K562 (cell line): ENCODE data around the gene VPS37B. TPM values are rescaled to one million over a fixed set of nuclear protein-coding genes. Genes with fewer than 3 reads are reported as not detected.
A peak's percentile ranks its signal among the peaks of the same experiment; 100 is the strongest.

Experiments used
- ATAC-seq: fragments of 200-7000 bp; cut with Tn5 transposase; 3 replicates; pipeline ENCODE4 v1.9.1; 2020; ENCODE audit warnings: moderate library complexity
- BruUV-seq: library from RNA; stranded (reverse); fragments of 400-500 nt; replicated peaks from 2 replicates; lab custom pipeline; 2021; lab: Mats Ljungman, UMichigan
- CTCF ChIA-PET: fragments of 300-600 bp; formaldehyde crosslinking; extraction: SDS; loops from one replicate; lab custom pipeline; 2021; ENCODE audit warnings: low intra/inter-chr PET ratio; lab: Yijun Ruan, JAX
- POLR2A ChIA-PET: fragments of 300-600, 350-650 bp; sonication (Branson Sonifier 250); formaldehyde crosslinking; extraction: SDS; loops from one replicate; lab custom pipeline; 2021; ENCODE audit warnings: antibody characterized with exemption, inconsistent platforms; lab: Yijun Ruan, JAX
- DNase-seq, 4 experiments: peaks; one replicate each; pipeline versions ENCODE4 v3.0.0 to v3.0.0-alpha.2; 2011 to 2018; ENCODE audit warnings: low spot score in 3 of 4, mixed read lengths in 3 of 4; ENCODE audit errors: extremely low read depth in 1 of 4
- FAIRE-seq: peaks from 2 replicates; lab custom pipeline; 2011; peaks lifted over from hg19 to GRCh38; lab: Jason Lieb, UNC
- H2AFZ ChIP-seq: 2 replicates; pipeline ENCODE4 v1.6.0; 2011; ENCODE audit warnings: low read depth, low read length, control low read depth, inconsistent platforms
- H3K27ac ChIP-seq: fragments of 200-600 bp; 3 replicates; pipeline ENCODE4 v1.8.0; 2011; ENCODE audit warnings: low read depth, mild to moderate bottlenecking, control low read depth, inconsistent platforms, low read length, moderate library complexity, mixed read lengths; ENCODE audit errors: extremely low read depth
- H3K27me3 ChIP-seq, 2 experiments: fragments of 300-600 bp in 1 of 2; 2 replicates in 1 of 2; 3 replicates in 1 of 2; pipeline versions ENCODE4 v1.6.0 to v1.8.0; 2011; ENCODE audit warnings: inconsistent platforms in 2 of 2, low read length in 2 of 2, mild to moderate bottlenecking in 1 of 2, mixed read lengths in 1 of 2, moderate library complexity in 1 of 2; ENCODE audit not compliant: control insufficient read depth in 2 of 2, insufficient read depth in 2 of 2
- H3K36me3 ChIP-seq: fragments of 300-600 bp; 3 replicates; pipeline ENCODE4 v1.8.0; 2011; ENCODE audit warnings: mild to moderate bottlenecking, low read length, inconsistent platforms; ENCODE audit not compliant: control insufficient read depth, insufficient read depth
- H3K4me1 ChIP-seq, 2 experiments: fragments of 200-600 bp in 1 of 2; replicated peaks in 1 of 2; 2 replicates in 1 of 2; 3 replicates in 1 of 2; pipeline versions ENCODE4 v1.5.1 to v1.8.0; 2011; ENCODE audit warnings: inconsistent platforms in 2 of 2, low read length in 2 of 2, mild to moderate bottlenecking in 1 of 2, mixed read lengths in 1 of 2, moderate library complexity in 1 of 2; ENCODE audit not compliant: control insufficient read depth in 2 of 2, insufficient read depth in 2 of 2
- H3K4me2 ChIP-seq: 2 replicates; pipeline ENCODE4 v1.6.1; 2011; ENCODE audit warnings: low read length, control low read depth, inconsistent platforms, mixed read lengths; ENCODE audit not compliant: insufficient read depth
- H3K4me3 ChIP-seq: fragments of 200-600 bp; sonication (generic), shearing (Covaris generic); 2 replicates; pipeline ENCODE4 v1.5.1; 2016; ENCODE audit warnings: control low read depth, inconsistent platforms
- H3K79me2 ChIP-seq: fragments of 200-600 bp; 3 replicates; pipeline ENCODE4 v1.8.0; 2011; ENCODE audit warnings: low read length, inconsistent platforms; ENCODE audit not compliant: control insufficient read depth, insufficient read depth
- H3K9ac ChIP-seq, 2 experiments: 2 replicates each; pipeline versions ENCODE4 v1.6.0 to v1.6.1; 2011; ENCODE audit warnings: low read depth in 2 of 2, low read length in 2 of 2, control low read depth in 1 of 2, inconsistent platforms in 1 of 2, mild to moderate bottlenecking in 1 of 2, mixed read lengths in 1 of 2; ENCODE audit not compliant: insufficient read depth in 1 of 2
- H3K9me1 ChIP-seq: one replicate; pipeline ENCODE4 v1.6.0; 2011; ENCODE audit warnings: inconsistent platforms, mild to moderate bottlenecking, low read length, moderate library complexity; ENCODE audit not compliant: control insufficient read depth, insufficient read depth
- H3K9me3 ChIP-seq: replicated peaks from 2 replicates; pipeline ENCODE4 v1.5.1; 2011; ENCODE audit warnings: low read depth, low read length, inconsistent platforms; ENCODE audit not compliant: control insufficient read depth, insufficient read depth
- H4K20me1 ChIP-seq: replicated peaks from 2 replicates; pipeline ENCODE4 v1.6.1; 2011; ENCODE audit warnings: low read length, inconsistent platforms, mixed read lengths; ENCODE audit not compliant: control insufficient read depth, insufficient read depth
- ATF1 ChIP-seq, 2 experiments: fragments of 450-650 bp in 1 of 2; IDR thresholded peaks; 2 replicates each; pipeline ENCODE4 v1.6.1; 2016; ENCODE audit warnings: missing compliant biosample characterization in 1 of 2, missing genetic modification characterization in 1 of 2
- BHLHE40 ChIP-seq: IDR thresholded peaks from 2 replicates; pipeline ENCODE4 v1.6.1; 2011; ENCODE audit warnings: low read length, improper control_type of control experiment
- FOXA1 ChIP-seq: fragments of 450-650 bp; IDR thresholded peaks from 2 replicates; pipeline ENCODE4 v1.6.1; 2016; ENCODE audit warnings: mild to moderate bottlenecking, borderline replicate concordance
- GABPA ChIP-seq: fragments of 200-800 bp; sonication (Bioruptor generic); conservative IDR thresholded peaks from 2 replicates; pipeline ENCODE4 v1.6.1; 2016; ENCODE audit warnings: low read depth, missing genetic modification characterization, missing compliant biosample characterization
- KAT7 ChIP-seq: sonication (generic); formaldehyde crosslinking; IDR thresholded peaks from 2 replicates; pipeline ENCODE4 v1.8.0; 2022; ENCODE audit warnings: missing genetic modification reagents, mild to moderate bottlenecking, borderline replicate concordance
- KLF16 ChIP-seq: IDR thresholded peaks from 2 replicates; pipeline ENCODE4 v1.6.1; 2016; ENCODE audit warnings: antibody characterized with exemption
- MEF2D ChIP-seq: conservative IDR thresholded peaks from 2 replicates; pipeline ENCODE4 v1.6.1; 2016; ENCODE audit warnings: low read depth, missing genetic modification characterization, missing compliant biosample characterization
- MTF1 ChIP-seq: fragments of 250-450 bp; sonication (Bioruptor Pico); IDR thresholded peaks from 2 replicates; pipeline ENCODE4 v1.9.0; 2021; ENCODE audit warnings: moderate library complexity, mild to moderate bottlenecking, inconsistent platforms, borderline replicate concordance
- RBM25 ChIP-seq: fragments of 200-400 bp; formaldehyde crosslinking; IDR thresholded peaks from 2 replicates; pipeline ENCODE4 v1.6.1; 2018; ENCODE audit warnings: low read length, low read depth, moderate library complexity; ENCODE audit not compliant: severe bottlenecking
- SREBF2 ChIP-seq: sonication (generic); formaldehyde crosslinking; IDR thresholded peaks from 2 replicates; pipeline ENCODE4 v1.4.0; 2020; ENCODE audit warnings: mild to moderate bottlenecking, missing genetic modification reagents
- XRCC5 ChIP-seq: fragments of 200-400 bp; formaldehyde crosslinking; IDR thresholded peaks from 2 replicates; pipeline ENCODE4 v1.6.1; 2017; ENCODE audit warnings: low read depth, mild to moderate bottlenecking, low read length
- ZBTB17 ChIP-seq: fragments of 450-650 bp; formaldehyde crosslinking; IDR thresholded peaks from 2 replicates; pipeline ENCODE4 v1.4.0; 2020; ENCODE audit warnings: mild to moderate bottlenecking
- ZNF124 ChIP-seq: sonication (generic); formaldehyde crosslinking; IDR thresholded peaks from 2 replicates; pipeline ENCODE4 v1.8.1; 2022; ENCODE audit warnings: missing genetic modification reagents
- ZNF146 ChIP-seq: IDR thresholded peaks from one replicate; pipeline ENCODE4 v1.6.1; 2018; ENCODE audit warnings: missing compliant biosample characterization; ENCODE audit not compliant: unreplicated experiment
- ZNF444 ChIP-seq: fragments of 250-450 bp; sonication (Bioruptor Pico); IDR thresholded peaks from 2 replicates; pipeline ENCODE4 v1.4.0; 2020; ENCODE audit warnings: mild to moderate bottlenecking, moderate library complexity
- ZNF707 ChIP-seq: fragments of 250-450 bp; sonication (Bioruptor Pico); conservative IDR thresholded peaks from 2 replicates; pipeline ENCODE4 v1.8.0; 2022; ENCODE audit warnings: inconsistent platforms, mild to moderate bottlenecking, moderate library complexity
- ZZZ3 ChIP-seq: fragments of 450-650 bp; IDR thresholded peaks from 2 replicates; pipeline ENCODE4 v1.6.1; 2016; ENCODE audit warnings: antibody characterized with exemption, mild to moderate bottlenecking, moderate library complexity
- WGBS: fragments of 100-300 bp; shearing (Covaris generic); methylation state at CpG from one replicate; pipeline ENCODE4 v1.1.6; 2016; ENCODE audit warnings: low coverage, mixed read lengths; ENCODE audit not compliant: insufficient coverage; ENCODE audit errors: missing lambda C conversion rate; 5-methylcytosine and 5-hydroxymethylcytosine counted together
- in situ Hi-C: fragments of 300-500 bp; cut with MboI; formaldehyde crosslinking; loops from 4 replicates; pipeline ENCODE4 v1.15.0; 2018; ENCODE audit warnings: inconsistent platforms, mixed read lengths
- intact Hi-C: fragments of 100-400 bp; cut with micrococcal nuclease; formaldehyde crosslinking; loops from 2 replicates; pipeline ENCODE4 v1.14.2; 2022
- polyA plus RNA-seq, 8 experiments: library from polyadenylated mRNA; depleted of rRNA in 4 of 8; stranded (reverse) in 5 of 8; unstranded in 3 of 8; fragments of >200 nt; fragmentation: Nextera tagmentation in 2 of 8; fragmentation: Illumina TruSeq in 1 of 8; extraction: Ambion mirVana in 2 of 8; extraction: Trizol in 1 of 8; gene quantifications; 2 replicates each; pipeline versions ENCODE4 v1.2.1 to v1.2.3, GENCODE V29; 2011 to 2014; ENCODE audit warnings: inconsistent platforms in 1 of 8, missing spikeins in 1 of 8
- total RNA-seq, 7 experiments: library from RNA; depleted of rRNA in 6 of 7; stranded (reverse); fragments of >200 nt in 6 of 7; fragmentation: Illumina TruSeq in 2 of 7; extraction: Trizol in 2 of 7; gene quantifications; 2 replicates each; pipeline versions ENCODE4 v1.2.1 to v1.2.3, GENCODE V29; 2011 to 2021; ENCODE audit warnings: low replicate concordance in 1 of 7
- TF ChIP-seq, protein P1 (sequence below): fragments of 250-450 bp; sonication (Bioruptor Pico); IDR thresholded peaks from 2 replicates; pipeline ENCODE4 v1.8.0; 2022; ENCODE audit warnings: moderate library complexity, mild to moderate bottlenecking, inconsistent platforms
- TF ChIP-seq, protein P2 (sequence below): fragments of 250-450 bp; sonication (Bioruptor Pico); IDR thresholded peaks from 2 replicates; pipeline ENCODE4 v1.8.0; 2021; ENCODE audit warnings: moderate library complexity, mild to moderate bottlenecking, inconsistent platforms
- TF ChIP-seq, protein P3 (sequence below): sonication (generic); formaldehyde crosslinking; IDR thresholded peaks from 2 replicates; pipeline ENCODE4 v1.8.0; 2022; ENCODE audit warnings: missing genetic modification reagents, mild to moderate bottlenecking, moderate library complexity, borderline replicate concordance
- TF ChIP-seq, protein P4 (sequence below): fragments of 450-650 bp; formaldehyde crosslinking; IDR thresholded peaks from 2 replicates; pipeline ENCODE4 v1.4.0; 2022; ENCODE audit warnings: mild to moderate bottlenecking, moderate library complexity

VPS37B gene
- total and polyA plus RNA-seq, 9 of the 15 experiments (the other 6 are each of a cell fraction or from before 2014, with no cell fraction given), result 0.28 to 37.4 (median 17.9) TPM

DNA sequence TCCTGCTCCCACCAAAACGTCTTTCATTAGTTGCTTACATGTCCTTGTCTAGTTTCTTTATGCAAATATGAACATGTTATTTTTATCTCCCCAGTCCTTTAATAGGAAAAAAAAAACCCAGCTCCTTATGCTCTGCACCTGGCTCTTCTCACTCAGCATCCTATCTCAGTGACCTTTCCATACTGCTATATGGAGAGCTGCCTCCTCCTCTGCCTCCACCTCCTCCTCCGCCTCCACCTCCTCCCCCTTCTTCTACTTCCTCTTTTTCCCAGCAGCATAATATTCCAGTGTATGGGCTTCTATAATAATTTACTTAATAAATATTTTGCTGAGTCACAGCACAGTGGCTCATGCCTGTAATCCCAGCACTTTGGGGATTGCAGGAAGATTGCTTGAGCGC lies 38.8 kb upstream of the VPS37B start:
- in situ Hi-C loops, result no loop called here
- TF ChIP-seq FOXA1 (no peak), GABPA (tag) (no peak), XRCC5 (no peak), KLF16 (no peak), ZNF444 (CRISPR knock-in tag) (no peak), RBM25 (peak; percentile 51), KAT7 (no peak), MTF1 (no peak), ZZZ3 (no peak), ZNF124 (no peak), BHLHE40 (no peak), MEF2D (tag) (no peak), ZNF146 (peak; percentile 98), ZNF707 (no peak), ATF1 (CRISPR knock-in tag; IDR thresholded peaks at IDR 0.05) (no peak), ATF1 (tag; IDR thresholded peaks at IDR 0.05) (no peak), ZBTB17 (CRISPR knock-in tag) (no peak), SREBF2 (CRISPR knock-in tag) (no peak)
- TF ChIP-seq, protein P1, sequence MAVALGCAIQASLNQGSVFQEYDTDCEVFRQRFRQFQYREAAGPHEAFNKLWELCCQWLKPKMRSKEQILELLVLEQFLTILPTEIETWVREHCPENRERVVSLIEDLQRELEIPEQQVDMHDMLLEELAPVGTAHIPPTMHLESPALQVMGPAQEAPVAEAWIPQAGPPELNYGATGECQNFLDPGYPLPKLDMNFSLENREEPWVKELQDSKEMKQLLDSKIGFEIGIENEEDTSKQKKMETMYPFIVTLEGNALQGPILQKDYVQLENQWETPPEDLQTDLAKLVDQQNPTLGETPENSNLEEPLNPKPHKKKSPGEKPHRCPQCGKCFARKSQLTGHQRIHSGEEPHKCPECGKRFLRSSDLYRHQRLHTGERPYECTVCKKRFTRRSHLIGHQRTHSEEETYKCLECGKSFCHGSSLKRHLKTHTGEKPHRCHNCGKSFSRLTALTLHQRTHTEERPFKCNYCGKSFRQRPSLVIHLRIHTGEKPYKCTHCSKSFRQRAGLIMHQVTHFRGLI (CRISPR knock-in tag), result no peak
- TF ChIP-seq, protein P2, sequence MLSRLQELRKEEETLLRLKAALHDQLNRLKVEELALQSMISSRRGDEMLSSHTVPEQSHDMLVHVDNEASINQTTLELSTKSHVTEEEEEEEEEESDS, result no peak
- TF ChIP-seq, protein P3, sequence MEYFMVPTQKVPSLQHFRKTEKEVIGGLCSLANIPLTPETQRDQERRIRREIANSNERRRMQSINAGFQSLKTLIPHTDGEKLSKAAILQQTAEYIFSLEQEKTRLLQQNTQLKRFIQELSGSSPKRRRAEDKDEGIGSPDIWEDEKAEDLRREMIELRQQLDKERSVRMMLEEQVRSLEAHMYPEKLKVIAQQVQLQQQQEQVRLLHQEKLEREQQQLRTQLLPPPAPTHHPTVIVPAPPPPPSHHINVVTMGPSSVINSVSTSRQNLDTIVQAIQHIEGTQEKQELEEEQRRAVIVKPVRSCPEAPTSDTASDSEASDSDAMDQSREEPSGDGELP (CRISPR knock-in tag), result no peak
- TF ChIP-seq, protein P4, sequence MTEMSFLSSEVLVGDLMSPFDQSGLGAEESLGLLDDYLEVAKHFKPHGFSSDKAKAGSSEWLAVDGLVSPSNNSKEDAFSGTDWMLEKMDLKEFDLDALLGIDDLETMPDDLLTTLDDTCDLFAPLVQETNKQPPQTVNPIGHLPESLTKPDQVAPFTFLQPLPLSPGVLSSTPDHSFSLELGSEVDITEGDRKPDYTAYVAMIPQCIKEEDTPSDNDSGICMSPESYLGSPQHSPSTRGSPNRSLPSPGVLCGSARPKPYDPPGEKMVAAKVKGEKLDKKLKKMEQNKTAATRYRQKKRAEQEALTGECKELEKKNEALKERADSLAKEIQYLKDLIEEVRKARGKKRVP, result no peak

More for the DNA sequence above, 38.8 kb upstream of the VPS37B start:
- Histone ChIP-seq H3K9me3 (no peaks in the 10 kb centered on the region), H4K20me1 (no peaks in the 10 kb centered on the region), H3K4me2 (no peak overlapping the region), H3K27ac (no peak overlapping the region), H3K9ac (no peak overlapping the region), H3K4me3 (no peak overlapping the region), H3K9me1 (no peaks in the 10 kb centered on the region), H3K27me3 (no peaks in the 10 kb centered on the region), H3K36me3 (no peaks in the 10 kb centered on the region; the same call in 2 of the 3 replicates), H3K79me2 (no peaks in the 10 kb centered on the region), H3K4me1 (peaks cover 0 to 9% of the 10 kb centered on the region in 2 experiments; a peak in 3 of 5 replicates), H2AFZ (no peak overlapping the region)
- intact Hi-C loops, result no loop called here
- CTCF ChIA-PET, result no interaction called here
- 44% methylated on average over 3 of the region's 3 CpGs for WGBS
- POLR2A ChIA-PET, result no interaction called here
- FAIRE-seq (no peak), DNase-seq (no peak), ATAC-seq (no peak)
- no TSS peak for BruUV-seq
